ENCODE results near the gene MND1.

DNA sequence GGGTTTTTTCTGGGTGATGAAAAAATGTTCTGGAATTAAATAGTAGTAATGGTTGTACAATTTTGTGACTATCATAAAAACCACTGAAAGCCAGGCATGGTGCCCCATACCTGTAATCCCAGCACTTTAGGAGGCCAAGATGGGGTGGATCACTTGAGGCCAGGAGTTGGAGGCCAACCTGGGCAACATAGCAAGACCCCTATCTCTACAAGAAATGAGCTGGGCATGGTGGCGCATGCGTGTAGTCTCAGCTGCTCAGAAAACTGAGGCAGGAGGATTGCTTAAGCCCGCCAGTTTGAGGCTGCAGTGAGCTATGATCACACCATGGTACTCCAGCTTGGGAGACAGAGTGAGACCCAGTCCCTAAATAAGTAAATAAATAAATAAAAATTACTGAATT, 63.4 kb downstream of the MND1 start:
- no peak for TF ChIP-seq POLR2A (IDR thresholded peaks at IDR 0.05; ENCODE audit: low read length)
- TF ChIP-seq GATA1 (IDR thresholded peaks at IDR 0.05; ENCODE audit: low read depth, low read length) = no peak

Data from erythroblast (primary cell).